MM.1S (cell line): ENCODE measurements around the gene DAD1.

Experiments used
- DNase-seq: peaks from one replicate; pipeline ENCODE4 v3.0.0-alpha.2; 2015
- H2AFZ ChIP-seq: fragments of 300-600 bp; sonication (generic); 2 replicates; pipeline ENCODE4 v1.6.0; 2016; ENCODE audit warnings: antibody characterized with exemption, low read length
- H3F3A ChIP-seq: fragments of 300-600 bp; sonication (generic); 2 replicates; pipeline ENCODE4 v1.6.1; 2016; ENCODE audit warnings: mild to moderate bottlenecking, antibody characterized with exemption, low read length, moderate library complexity, mixed read lengths; ENCODE audit not compliant: insufficient read depth
- H3K27ac ChIP-seq: fragments of 300-600 bp; sonication (generic); 2 replicates; pipeline ENCODE4 v1.5.1; 2016; ENCODE audit warnings: mild to moderate bottlenecking, low read length
- H3K27me3 ChIP-seq: fragments of 300-600 bp; sonication (generic); replicated peaks from 2 replicates; pipeline ENCODE4 v1.6.0; 2016; ENCODE audit warnings: low read length; ENCODE audit not compliant: insufficient read depth
- H3K36me3 ChIP-seq: fragments of 300-600 bp; sonication (generic); replicated peaks from 2 replicates; pipeline ENCODE4 v1.6.1; 2016; ENCODE audit warnings: mild to moderate bottlenecking, low read length, mixed read lengths; ENCODE audit not compliant: insufficient read depth
- H3K4me1 ChIP-seq: fragments of 300-600 bp; sonication (generic); 2 replicates; pipeline ENCODE4 v1.6.1; 2016; ENCODE audit warnings: low read length, mixed read lengths
- H3K4me2 ChIP-seq: fragments of 300-600 bp; sonication (generic); 2 replicates; pipeline ENCODE4 v1.6.0; 2016; ENCODE audit warnings: low read depth, low read length
- H3K4me3 ChIP-seq: fragments of 300-600 bp; sonication (generic); 2 replicates; pipeline ENCODE4 v1.5.1; 2016; ENCODE audit warnings: low read length, mixed read lengths
- H3K79me2 ChIP-seq: fragments of 300-600 bp; sonication (generic); 2 replicates; pipeline ENCODE4 v1.6.1; 2016; ENCODE audit warnings: mixed run types, low read length, mixed read lengths
- H3K9ac ChIP-seq: fragments of 300-600 bp; sonication (generic); 2 replicates; pipeline ENCODE4 v1.6.1; 2016; ENCODE audit warnings: low read length, mixed read lengths
- H3K9me2 ChIP-seq: fragments of 300-600 bp; sonication (generic); replicated peaks from 2 replicates; pipeline ENCODE4 v1.6.1; 2016; ENCODE audit warnings: mild to moderate bottlenecking, low read length, mixed read lengths; ENCODE audit not compliant: insufficient read depth
- H3K9me3 ChIP-seq: fragments of 300-600 bp; sonication (generic); replicated peaks from 2 replicates; pipeline ENCODE4 v1.6.1; 2016; ENCODE audit warnings: mild to moderate bottlenecking, low read length, mixed read lengths; ENCODE audit not compliant: insufficient read depth
- H4K20me1 ChIP-seq: fragments of 300-600 bp; sonication (generic); 2 replicates; pipeline ENCODE4 v1.6.1; 2016; ENCODE audit warnings: mild to moderate bottlenecking, low read length, moderate library complexity, mixed read lengths; ENCODE audit not compliant: insufficient read depth
- EZH2 ChIP-seq: fragments of 300-600 bp; sonication (generic); optimal IDR thresholded peaks from 2 replicates; pipeline ENCODE3; 2017; ENCODE audit warnings: low read depth, mild to moderate bottlenecking, antibody characterized with exemption, low read length, mixed read lengths
- EZH2phosphoT487 ChIP-seq: fragments of 300-600 bp; sonication (generic); IDR thresholded peaks from 2 replicates; pipeline ENCODE4 v1.6.1; 2018; ENCODE audit warnings: antibody characterized with exemption, low read length
- TF ChIP-seq, protein P1 (sequence below): fragments of 300-600 bp; sonication (generic); IDR thresholded peaks from 2 replicates; pipeline ENCODE4 v1.5.1; 2016; ENCODE audit warnings: antibody characterized with exemption, low read length, mixed read lengths

The DAD1 gene

DNA sequence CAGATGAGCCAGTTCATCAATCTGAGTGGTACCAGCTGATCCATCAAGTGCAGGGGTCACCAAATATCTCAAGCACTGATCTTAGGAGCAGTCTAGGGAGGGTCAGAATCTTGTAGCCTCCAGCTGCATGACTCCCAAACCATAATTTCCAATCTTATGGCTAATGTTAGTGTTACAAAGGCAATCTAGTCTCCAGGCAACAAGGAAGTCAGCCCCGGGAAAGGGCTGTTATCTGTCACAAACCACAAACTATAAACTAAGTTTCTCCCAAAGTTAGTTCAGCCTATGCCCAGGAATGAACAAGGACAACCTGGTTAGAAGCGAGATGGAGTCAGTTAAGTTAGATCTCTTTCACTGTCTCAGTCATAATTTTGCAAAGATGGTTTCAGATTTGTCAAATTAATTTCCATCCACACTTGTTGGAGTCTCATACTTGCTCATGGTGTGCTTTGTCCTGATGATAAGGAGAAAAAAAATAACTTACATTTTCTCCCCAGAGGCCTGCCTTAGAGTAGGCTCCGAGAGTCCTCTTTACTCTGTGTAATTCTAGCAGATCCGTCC is 5.2 kb upstream of the DAD1 start:
- no peaks in the 10 kb centered on the region for H3K36me3 ChIP-seq
- H3K79me2 ChIP-seq: peaks cover 12% of the 10 kb centered on the region
- H3K4me1 ChIP-seq: peaks cover 15% of the 10 kb centered on the region
- no peaks in the 10 kb centered on the region for H3K9me3 ChIP-seq
- no peaks in the 10 kb centered on the region for H3K27me3 ChIP-seq
- H2AFZ ChIP-seq: no peak overlapping the region
- no peaks in the 10 kb centered on the region for H3K9me2 ChIP-seq
- DNase-seq: no peak
- H3F3A ChIP-seq: peaks cover 14% of the 10 kb centered on the region
- no peak overlapping the region for H3K27ac ChIP-seq
- no peak overlapping the region for H3K9ac ChIP-seq
- H3K4me3 ChIP-seq: no peak overlapping the region
- no peaks in the 10 kb centered on the region for H4K20me1 ChIP-seq
- H3K4me2 ChIP-seq: no peak overlapping the region
- TF ChIP-seq EZH2phosphoT487 (no peak), EZH2 (no peak)
- TF ChIP-seq, protein P1, sequence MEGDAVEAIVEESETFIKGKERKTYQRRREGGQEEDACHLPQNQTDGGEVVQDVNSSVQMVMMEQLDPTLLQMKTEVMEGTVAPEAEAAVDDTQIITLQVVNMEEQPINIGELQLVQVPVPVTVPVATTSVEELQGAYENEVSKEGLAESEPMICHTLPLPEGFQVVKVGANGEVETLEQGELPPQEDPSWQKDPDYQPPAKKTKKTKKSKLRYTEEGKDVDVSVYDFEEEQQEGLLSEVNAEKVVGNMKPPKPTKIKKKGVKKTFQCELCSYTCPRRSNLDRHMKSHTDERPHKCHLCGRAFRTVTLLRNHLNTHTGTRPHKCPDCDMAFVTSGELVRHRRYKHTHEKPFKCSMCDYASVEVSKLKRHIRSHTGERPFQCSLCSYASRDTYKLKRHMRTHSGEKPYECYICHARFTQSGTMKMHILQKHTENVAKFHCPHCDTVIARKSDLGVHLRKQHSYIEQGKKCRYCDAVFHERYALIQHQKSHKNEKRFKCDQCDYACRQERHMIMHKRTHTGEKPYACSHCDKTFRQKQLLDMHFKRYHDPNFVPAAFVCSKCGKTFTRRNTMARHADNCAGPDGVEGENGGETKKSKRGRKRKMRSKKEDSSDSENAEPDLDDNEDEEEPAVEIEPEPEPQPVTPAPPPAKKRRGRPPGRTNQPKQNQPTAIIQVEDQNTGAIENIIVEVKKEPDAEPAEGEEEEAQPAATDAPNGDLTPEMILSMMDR: no peak

DNA sequence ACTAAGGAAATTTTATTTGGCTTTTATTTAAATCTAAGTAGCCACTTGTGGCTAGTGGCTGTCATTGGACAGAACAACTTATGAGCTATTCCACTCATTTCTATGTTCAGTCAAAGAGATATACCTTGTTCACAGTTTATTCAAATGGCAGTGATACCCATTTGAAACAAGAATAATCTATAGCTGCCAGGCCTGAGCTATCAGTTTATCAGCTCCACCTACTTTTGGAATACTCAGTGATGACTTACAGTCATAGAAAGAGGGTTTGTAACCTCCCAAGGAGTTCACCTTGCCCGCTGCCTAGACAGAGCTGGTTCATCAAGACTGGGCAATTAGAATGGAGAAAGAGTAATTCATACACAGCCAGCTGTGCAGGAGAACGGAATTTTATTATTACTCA is 4.6 kb upstream of the DAD1 start:
- Histone ChIP-seq H2AFZ (no peak overlapping the region), H3K9ac (no peak overlapping the region), H3K4me2 (no peak overlapping the region), H3K9me2 (no peaks in the 10 kb centered on the region), H3K27ac (no peak overlapping the region), H3K9me3 (no peaks in the 10 kb centered on the region), H3K4me1 (peaks cover 15% of the 10 kb centered on the region), H3F3A (peaks cover 9% of the 10 kb centered on the region), H3K79me2 (peaks cover 8% of the 10 kb centered on the region), H3K4me3 (no peak overlapping the region), H3K36me3 (no peaks in the 10 kb centered on the region), H4K20me1 (no peaks in the 10 kb centered on the region), H3K27me3 (no peaks in the 10 kb centered on the region)
- DNase-seq: no peak
- no peak for TF ChIP-seq EZH2phosphoT487
- TF ChIP-seq, protein P1: no peak
- TF ChIP-seq EZH2: no peak

DNA sequence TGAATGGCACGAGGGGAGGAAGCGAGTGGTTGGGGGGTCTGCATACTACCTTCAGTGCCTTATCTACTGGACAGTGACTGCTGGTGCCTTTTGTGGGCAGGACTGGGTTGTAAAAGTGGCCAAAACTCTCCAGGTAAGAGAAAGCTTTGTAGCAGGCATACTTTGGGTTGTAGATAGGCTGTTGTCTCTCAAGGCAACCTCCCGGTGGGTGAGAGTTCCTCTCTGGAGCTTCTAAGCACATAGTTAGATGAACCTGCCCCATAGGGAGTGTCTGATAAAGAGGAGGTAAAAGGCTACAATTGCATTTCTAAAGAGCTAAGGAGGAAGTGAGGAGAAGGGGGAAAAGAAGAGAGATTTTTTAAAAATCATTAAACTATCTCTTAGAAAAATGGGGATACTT is 4.2 kb upstream of the DAD1 start:
- peaks cover 8% of the 10 kb centered on the region for H3K79me2 ChIP-seq
- H3K27me3 ChIP-seq: no peaks in the 10 kb centered on the region
- no peak overlapping the region for H3K4me3 ChIP-seq
- no peak overlapping the region for H3K27ac ChIP-seq
- peaks cover 7% of the 10 kb centered on the region for H3F3A ChIP-seq
- TF ChIP-seq EZH2phosphoT487 (no peak), EZH2 (no peak)
- TF ChIP-seq, protein P1: no peak
- H3K4me1 ChIP-seq: peaks cover 15% of the 10 kb centered on the region
- H2AFZ ChIP-seq: no peak overlapping the region
- H3K4me2 ChIP-seq: no peak overlapping the region
- no peaks in the 10 kb centered on the region for H3K9me3 ChIP-seq
- H3K9me2 ChIP-seq: no peaks in the 10 kb centered on the region
- H3K9ac ChIP-seq: no peak overlapping the region
- no peak for DNase-seq
- no peaks in the 10 kb centered on the region for H3K36me3 ChIP-seq
- no peaks in the 10 kb centered on the region for H4K20me1 ChIP-seq
